ENCODE measurements around the gene KMT2B. TPM values are rescaled to one million over a fixed set of nuclear protein-coding genes. Genes with fewer than 3 reads are reported as not detected.

Gene KMT2B
- total and polyA plus RNA-seq, 8 donors: 8.3 to 92.4 (median 18.9) TPM

DNA sequence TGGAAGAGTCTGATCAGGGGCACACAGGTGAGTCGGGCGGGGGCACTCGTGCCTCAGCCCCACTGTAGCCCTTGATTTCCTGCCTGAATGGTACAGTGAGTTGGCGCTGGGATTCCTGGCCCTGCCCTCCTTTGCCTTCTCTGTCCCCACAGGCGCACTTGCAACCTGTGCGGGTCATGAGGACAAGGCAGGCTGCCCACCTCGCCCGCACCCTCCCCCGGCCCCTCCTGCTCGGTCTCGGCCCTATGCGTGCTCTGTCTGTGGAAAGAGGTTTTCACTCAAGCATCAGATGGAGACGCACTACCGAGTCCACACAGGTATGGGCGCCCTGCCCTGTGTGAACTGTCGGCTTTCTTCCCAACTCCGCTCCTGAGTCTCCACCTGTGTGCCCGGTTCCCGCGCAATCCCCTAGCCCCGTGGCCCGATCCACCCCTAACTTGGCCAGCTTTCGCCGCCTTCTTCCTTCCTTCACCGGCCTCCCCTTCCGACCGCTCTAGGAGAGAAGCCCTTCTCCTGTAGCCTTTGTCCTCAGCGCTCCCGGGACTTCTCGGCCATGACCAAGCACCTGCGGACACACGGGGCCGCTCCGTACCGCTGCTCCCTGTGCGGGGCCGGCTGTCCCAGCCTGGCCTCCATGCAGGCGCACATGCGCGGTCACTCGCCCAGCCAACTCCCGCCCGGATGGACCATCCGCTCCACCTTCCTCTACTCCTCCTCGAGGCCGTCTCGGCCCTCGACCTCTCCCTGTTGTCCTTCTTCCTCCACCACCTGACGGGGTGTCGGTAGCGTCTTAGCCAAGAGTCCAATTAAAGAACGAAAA is 1.6 kb upstream of the KMT2B start:
- DNase-seq: peak; percentile 66 to 80
- Histone ChIP-seq H3K4me3 (peak overlapping the region; percentile 93 to 98 (median 95)), H3K36me3 (peaks cover 7 to 18% (median 17%) of the 10 kb centered on the region in 4 donors), H3K4me1 (peaks cover 25 to 45% (median 39%) of the 10 kb centered on the region in 4 donors), H3K27me3 (no peaks in the 10 kb centered on the region), H3K9me3 (no peaks in the 10 kb centered on the region), H3K27ac (peak overlapping the region; percentile 84 to 95 (median 94))
- intact Hi-C loops (cut with DNase I; ENCODE audit: low total_unique reads): loop anchor here (10.0 kb wide), 1 partner anchor 171 kb away; the partner anchor contains the start of gene TMEM147
- TF ChIP-seq, protein P1, sequence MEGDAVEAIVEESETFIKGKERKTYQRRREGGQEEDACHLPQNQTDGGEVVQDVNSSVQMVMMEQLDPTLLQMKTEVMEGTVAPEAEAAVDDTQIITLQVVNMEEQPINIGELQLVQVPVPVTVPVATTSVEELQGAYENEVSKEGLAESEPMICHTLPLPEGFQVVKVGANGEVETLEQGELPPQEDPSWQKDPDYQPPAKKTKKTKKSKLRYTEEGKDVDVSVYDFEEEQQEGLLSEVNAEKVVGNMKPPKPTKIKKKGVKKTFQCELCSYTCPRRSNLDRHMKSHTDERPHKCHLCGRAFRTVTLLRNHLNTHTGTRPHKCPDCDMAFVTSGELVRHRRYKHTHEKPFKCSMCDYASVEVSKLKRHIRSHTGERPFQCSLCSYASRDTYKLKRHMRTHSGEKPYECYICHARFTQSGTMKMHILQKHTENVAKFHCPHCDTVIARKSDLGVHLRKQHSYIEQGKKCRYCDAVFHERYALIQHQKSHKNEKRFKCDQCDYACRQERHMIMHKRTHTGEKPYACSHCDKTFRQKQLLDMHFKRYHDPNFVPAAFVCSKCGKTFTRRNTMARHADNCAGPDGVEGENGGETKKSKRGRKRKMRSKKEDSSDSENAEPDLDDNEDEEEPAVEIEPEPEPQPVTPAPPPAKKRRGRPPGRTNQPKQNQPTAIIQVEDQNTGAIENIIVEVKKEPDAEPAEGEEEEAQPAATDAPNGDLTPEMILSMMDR (IDR thresholded peaks at IDR 0.05): no peak
- TF ChIP-seq POLR2A (IDR thresholded peaks at IDR 0.05): no peak
- no peak for TF ChIP-seq POLR2AphosphoS5 (IDR thresholded peaks at IDR 0.05)
- TF ChIP-seq EP300 (IDR thresholded peaks at IDR 0.05): no peak
- 1 to 5% (median 2%) methylated on average over 45 to 52 of the region's 52 CpGs for WGBS, 5 donors

DNA sequence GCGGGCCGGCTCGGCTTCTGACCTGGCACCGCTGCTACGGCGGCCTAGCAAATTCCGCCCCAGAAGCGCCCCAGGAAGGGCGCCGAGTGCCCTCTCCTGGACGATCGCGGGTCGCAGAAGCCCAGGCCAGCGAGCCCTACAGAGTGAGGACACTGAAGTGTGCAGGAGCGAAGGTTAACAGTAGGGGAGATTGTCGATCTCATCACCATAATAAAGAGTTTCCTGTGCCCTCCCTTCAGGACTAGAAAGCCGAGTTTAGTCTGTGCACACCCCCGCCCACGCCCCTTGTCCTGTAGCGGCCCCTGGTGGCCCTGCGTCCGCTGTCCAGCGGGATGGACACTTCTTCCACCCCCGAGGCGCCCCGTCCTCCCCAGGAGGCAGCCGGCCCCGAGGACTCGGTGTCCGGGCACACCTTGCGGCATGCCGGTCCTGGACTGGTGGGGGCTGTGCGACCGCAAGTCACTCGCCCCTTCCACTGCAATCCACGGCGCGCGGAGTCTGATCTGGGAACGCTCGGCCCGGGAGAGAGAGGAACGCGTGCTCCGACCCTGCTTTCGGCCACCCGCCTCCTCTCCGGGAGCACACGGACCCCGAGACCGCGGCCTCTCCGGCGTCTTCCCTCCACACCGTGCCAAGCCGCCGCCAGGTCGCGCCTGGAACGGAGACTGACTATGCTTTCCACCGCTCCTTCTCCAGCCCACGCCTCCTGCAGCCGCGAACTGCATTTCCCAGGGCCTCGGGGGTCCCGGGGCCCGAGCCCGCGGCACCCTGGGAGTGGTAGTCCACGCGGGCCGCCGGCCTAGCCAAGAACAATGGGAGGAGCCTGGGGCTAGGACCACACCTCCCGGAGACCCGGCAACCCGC is 770 bp upstream of the KMT2B start:
- H3K27ac ChIP-seq: peak overlapping the region; percentile 84 to 95 (median 94)
- TF ChIP-seq, protein P1 (IDR thresholded peaks at IDR 0.05): peak in 5 of 7 experiments; percentile 71 to 96 (median 85)
- TF ChIP-seq POLR2A (IDR thresholded peaks at IDR 0.05) (no peak), POLR2AphosphoS5 (IDR thresholded peaks at IDR 0.05) (peak in 2 of 3 donors; percentile 20 to 62)

DNA sequence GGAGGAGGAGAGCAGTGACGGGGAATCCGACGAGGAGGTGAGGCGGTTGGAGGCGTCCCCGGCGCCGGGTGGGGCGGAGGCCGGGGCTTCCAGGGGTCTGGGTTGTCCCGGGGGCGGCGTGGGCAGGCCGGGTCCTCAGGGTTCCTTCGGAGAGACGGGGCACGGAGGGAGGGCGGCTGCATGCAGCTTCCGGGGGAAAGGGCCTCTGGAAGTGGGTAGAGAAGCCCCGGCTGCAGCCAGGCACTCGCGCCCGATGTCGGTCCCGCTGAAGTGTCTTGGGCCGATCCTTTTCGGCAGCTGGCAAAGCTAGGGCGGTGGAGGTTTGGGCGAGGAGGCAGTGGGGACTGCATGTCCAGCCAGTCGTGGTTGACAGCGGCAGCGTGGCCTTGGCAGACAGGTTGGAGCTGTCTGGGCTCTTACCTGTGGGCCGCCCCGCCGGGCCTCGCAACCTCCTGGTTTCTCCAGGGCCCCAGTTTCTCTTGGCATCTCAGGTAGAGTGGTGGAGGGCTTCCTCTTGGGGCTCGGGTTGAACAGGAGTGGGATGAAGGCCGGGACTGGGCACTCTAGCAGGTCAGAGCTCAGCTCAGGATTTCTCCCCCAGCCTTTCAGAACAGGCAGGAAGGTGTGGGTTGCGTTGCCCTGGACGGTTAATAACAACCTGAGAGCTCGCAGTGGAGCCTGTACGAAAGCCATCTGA is 690 bp downstream of the KMT2B start:
- TF ChIP-seq POLR2A (IDR thresholded peaks at IDR 0.05) (no peak), EP300 (IDR thresholded peaks at IDR 0.05) (no peak), POLR2AphosphoS5 (IDR thresholded peaks at IDR 0.05) (no peak)
- TF ChIP-seq, protein P1 (IDR thresholded peaks at IDR 0.05): no peak
- Histone ChIP-seq H3K27me3 (no peaks in the 10 kb centered on the region), H3K36me3 (peaks cover 30 to 41% (median 40%) of the 10 kb centered on the region in 4 donors), H3K4me1 (peaks cover 25 to 57% (median 46%) of the 10 kb centered on the region in 4 donors), H3K4me3 (peak overlapping the region; percentile 93 to 99 (median 96)), H3K27ac (peak overlapping the region; percentile 75 to 95 (median 87)), H3K9me3 (no peaks in the 10 kb centered on the region)
- intact Hi-C loops (cut with DNase I; ENCODE audit: low total_unique reads): loop anchor here (10.0 kb wide), 1 partner anchor 174 kb away; the partner anchor contains the start of gene TMEM147
- WGBS, 5 donors: 0 to 2% (median 1%) methylated on average over 23 to 42 of the region's 42 CpGs
- DNase-seq: peak; percentile 32 to 59

More for the DNA sequence above, 770 bp upstream of the KMT2B start:
- H3K4me3 ChIP-seq: peak overlapping the region; percentile 93 to 98 (median 95)
- WGBS, 5 donors: 0 to 2% (median 0%) methylated on average over 8 to 77 of the region's 77 CpGs
- peaks cover 25 to 54% (median 43%) of the 10 kb centered on the region in 4 donors for H3K4me1 ChIP-seq
- H3K27me3 ChIP-seq: no peaks in the 10 kb centered on the region
- H3K9me3 ChIP-seq: no peaks in the 10 kb centered on the region
- intact Hi-C loops (cut with DNase I; ENCODE audit: low total_unique reads): loop anchor here (10.0 kb wide), 1 partner anchor 172 kb away; the partner anchor contains the start of gene TMEM147
- peak; percentile 87 to 99 for DNase-seq
- peaks cover 15 to 26% (median 25%) of the 10 kb centered on the region in 4 donors for H3K36me3 ChIP-seq
